Endometrial microvascular endothelial cells (primary cell): ENCODE measurements around the gene SRSF6. TPM values are rescaled to one million over a fixed set of nuclear protein-coding genes. Genes with fewer than 3 reads are reported as not detected.
"Not testable (repeated sequence)": the region's sequence is repeated elsewhere in the genome, so short reads cannot be mapped to it uniquely, and the experiment has no call there.

ENCODE experiments used
- in situ Hi-C: cut with HindIII; loops from 2 replicates; pipeline ENCODE4 v1.10.0; 2017; ENCODE audit warnings: low sequenced_read_pairs, low pct_unique_long_range_greater_than_20kb; ENCODE audit errors: inconsistent ontology term
- total RNA-seq: library from RNA; depleted of rRNA; stranded (reverse); fragments of >200 nt; gene quantifications from one replicate; pipeline ENCODE4 v1.2.3, GENCODE V29; 2015; ENCODE audit errors: inconsistent ontology term

The SRSF6 gene
- 70.9 TPM for total RNA-seq

DNA sequence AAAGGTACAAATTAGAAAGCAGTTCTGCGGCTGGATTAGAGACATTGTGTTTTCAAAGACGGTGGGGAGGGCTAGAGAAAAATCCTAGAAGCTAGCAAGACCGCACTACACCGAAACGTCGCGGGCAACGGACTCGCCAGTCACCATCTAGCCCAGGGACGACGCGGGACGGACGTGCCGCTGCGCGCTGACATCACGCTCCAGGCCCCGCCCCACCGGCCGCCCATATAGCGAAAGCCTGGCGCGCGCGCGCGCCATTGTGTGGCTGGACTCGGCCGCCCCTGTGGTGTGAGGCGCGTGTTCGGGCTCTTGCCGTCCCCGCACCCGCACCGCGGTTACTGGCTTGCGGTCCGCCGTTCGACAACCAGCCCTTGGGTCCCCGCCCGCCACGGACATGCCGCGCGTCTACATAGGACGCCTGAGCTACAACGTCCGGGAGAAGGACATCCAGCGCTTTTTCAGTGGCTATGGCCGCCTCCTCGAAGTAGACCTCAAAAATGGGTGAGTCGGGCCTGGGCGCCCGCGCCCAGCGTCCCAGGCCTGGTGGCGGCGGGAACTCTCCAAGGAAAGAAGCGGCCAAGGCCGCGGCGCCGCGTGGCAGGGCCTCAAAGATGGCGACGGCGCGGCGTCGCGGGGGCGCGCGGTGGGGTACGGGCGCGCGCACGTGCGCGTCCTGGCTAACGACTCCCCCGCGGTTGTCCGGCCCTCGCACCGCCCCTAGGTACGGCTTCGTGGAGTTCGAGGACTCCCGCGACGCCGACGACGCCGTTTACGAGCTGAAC lies at the start of gene SRSF6:
SRSF6 (plus strand) TSS at position 257 of the 782 bp plus-strand sequence; CDS start at position 395, 138 bp downstream.
- in situ Hi-C loops, result no loop called here

DNA sequence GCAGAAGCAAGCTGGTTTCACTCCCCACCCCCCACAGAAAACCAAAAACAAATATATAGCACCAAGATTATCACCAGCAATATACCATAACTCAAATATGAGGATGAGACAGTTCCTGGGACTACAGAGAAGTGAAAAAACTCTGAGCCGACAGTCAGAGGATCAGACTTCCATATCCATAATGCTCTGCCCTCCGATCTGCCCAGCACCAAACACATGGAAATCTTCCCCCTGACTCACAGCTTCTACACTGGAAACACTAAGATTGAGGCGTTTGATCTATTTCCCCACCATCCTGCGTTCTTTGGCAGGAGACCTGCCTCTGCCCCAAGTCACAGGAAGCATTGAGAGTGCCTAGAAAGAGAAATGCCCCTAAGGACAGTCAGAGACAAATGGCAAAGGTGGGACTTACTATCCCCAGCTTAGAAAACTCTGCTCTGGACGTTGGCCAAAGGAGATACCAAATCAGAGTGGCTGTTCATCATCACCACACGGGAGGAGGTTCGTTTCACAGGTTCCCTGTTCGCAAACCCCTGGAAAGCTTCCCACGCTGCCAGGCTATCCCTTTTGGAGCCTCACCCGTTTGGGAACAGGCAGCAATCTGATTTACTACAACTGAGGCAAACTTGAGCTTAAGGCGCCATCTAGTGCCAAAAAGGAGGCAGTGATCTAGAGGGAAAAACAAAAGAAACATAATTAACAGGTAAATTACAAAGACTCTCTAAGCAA lies 48.7 kb upstream of the SRSF6 start:
- in situ Hi-C loops, result no loop called here

DNA sequence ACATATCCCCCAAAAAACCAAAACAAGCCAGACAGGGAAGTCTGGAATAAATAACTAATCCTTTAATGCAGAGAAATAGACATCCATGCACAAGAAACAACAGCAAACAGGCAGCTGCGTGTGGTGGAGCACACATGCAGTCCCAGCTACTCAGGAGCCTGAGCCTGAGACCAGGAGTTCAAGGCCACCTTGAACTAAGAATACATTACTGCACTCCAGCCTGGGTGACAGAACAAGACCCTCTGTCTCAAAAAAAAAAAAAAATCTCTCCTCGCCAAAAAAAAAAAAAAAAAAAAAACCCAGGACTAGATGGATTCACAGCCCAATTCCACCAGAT lies 48.2 kb upstream of the SRSF6 start:
- in situ Hi-C loops, result no loop called here

DNA sequence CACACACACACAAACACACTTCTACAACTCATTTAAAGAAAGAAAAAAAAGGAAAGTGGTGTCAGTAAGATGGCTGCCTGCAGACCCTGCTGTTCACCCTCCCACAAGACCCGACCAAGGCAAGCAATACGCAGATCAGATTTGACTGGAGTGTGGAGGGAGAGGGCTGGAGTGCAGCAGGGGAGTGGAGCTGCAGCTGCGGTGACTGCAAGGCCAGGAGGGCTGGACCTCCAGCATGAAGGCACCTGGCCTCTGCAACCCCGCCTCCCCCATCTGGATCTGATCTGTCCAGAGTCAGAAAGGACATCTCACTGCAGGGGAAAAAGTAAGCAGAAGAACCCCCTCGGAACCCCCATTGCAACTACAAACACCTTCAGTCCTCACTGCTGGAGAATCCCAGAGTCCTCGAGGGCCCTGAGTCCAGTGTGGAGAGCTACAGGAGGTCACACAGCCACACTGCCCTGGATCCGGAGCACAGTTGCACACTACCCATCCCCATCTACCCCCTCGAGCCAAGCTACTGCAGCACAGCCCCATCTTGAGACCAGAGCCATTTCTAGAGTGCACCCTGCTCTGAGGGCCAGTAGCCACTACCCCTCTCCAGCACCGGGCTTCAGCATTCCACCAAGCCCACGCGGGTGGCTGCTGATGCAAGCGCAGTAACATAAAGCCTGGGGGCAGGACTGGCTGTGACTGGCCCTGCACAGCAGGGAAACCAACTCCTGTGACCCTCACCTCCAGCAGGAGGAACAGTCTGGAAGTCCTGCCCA lies 41.9 kb upstream of the SRSF6 start:
- in situ Hi-C loops, result no loop called here

DNA sequence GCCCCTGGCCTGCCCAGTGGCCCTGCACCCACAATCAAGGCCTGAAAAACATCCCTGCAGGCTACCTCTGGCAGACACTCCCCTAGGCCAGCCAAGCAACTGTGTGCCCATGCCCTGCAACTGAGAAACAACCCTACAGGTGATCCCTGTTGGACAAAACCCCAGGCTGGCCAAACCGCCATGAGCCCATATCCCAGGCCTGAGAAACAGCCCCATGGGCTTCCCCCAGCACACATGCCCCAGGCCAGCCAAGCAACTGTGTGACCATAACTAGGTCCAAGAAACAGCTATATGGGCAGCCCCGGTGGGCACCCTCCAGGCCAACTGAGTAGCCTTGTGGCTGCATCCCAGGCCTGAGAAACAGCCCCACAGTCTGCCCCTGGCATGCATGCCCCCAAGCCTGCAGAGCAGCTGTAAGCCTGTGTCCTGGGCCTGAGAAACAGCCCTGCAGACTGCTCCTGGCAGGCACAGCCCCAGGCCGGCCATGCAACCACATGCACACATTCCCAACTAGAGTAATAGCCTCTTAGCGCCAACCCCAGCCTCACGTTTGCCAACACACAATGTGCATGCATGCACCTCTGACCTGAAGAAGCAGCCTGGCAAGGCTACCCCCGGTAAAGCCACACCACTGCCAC lies 41.0 kb upstream of the SRSF6 start:
- in situ Hi-C loops, result no loop called here

DNA sequence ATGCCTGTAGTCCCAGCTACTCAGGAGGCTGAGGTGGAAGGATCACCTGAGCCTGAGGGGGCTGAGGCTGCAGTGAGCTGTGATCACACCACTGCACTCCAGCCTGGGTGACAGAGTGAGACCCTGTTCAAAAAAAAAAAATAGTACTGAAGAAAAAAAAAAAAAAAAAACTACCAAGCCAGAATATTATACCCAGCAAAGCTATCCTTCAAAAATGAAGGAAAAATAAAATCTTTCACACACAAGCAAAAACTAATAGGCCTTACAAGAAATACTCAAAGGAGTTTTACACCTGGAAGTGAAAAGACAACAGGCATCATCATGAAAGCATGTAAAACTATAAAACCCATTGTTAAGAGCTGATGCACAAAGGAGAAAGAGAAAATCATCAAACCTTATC lies 37.5 kb upstream of the SRSF6 start:
- in situ Hi-C loops, result no loop called here

DNA sequence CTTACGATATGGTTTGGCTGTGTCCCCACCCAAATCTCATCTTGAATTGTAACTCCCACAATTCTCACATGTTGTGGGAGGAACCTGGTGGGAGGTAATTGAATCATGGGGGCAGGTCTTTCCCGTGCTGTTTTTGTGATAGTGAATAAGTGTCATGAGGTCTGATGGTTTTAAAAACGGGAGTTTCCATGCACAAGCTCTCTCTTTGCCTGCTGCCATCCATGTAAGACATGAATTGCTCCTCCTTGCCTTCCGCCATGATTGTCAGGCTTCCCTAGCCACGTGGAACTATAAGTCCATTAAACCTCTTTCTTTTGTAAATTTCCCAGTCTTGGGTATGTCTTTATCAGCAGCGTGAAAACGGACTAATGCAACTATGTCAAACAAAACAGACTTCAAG lies 36.8 kb upstream of the SRSF6 start:
- in situ Hi-C loops, result not testable (repeated sequence)

DNA sequence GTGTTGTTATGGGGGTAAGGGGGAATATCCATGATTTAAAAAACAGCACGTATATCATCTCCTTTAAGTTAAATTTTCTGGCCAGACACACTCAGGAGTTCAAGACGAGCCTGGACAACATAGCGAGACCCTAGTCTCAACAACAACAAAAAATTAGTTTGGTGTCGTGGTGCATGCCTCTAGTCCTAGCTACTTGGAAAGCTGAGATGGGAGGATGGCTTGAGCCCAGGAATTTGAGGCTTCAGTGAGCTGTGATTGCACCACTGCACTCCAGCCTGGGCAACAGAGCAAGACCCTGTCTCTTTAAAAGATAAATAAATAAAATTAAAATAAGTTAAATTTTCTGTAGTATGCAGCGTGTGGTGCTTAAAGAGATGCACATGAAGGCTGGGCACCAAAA lies 31.5 kb upstream of the SRSF6 start:
- in situ Hi-C loops, result no loop called here

DNA sequence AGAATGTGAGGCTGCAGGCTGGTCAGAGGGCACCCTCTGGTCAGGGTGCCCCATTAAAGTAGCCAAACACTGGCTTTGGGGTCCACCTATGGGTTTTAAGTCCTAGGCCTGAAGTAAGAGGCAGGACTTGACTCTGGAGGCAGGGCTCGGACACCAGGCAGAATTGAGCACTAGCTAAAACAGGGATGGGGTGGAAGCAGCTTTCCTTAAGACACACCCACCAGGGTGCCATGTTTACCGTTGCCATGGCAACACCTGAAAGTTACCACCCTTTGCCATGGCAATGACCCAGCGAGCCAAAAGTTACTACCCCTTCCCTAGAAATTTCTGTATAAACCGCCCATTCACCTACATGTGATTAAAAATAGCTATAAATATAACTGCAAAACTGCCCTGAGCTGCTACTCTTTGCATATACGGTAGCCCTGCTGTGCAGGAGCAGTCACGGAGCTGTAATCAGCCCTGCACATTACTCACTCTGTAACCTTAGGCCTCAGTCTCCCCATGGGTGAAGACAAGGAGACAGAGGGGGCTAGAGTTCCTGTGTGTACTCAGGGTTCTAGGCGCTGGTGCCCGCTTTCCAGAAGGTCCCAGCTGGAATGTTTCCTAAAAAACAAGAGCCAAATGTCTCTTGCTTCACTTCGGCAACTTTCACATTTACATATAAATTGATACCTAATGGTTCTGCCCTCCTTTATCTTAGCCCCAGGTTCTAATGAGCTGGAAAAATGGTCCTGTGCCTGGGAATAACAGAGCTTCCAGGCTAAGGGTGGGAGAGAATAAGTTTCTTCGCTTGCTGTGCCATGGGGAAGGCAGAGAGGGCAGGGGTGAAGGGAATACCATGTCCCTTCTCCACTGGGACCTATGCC lies 27.2 kb upstream of the SRSF6 start:
- in situ Hi-C loops, result no loop called here

DNA sequence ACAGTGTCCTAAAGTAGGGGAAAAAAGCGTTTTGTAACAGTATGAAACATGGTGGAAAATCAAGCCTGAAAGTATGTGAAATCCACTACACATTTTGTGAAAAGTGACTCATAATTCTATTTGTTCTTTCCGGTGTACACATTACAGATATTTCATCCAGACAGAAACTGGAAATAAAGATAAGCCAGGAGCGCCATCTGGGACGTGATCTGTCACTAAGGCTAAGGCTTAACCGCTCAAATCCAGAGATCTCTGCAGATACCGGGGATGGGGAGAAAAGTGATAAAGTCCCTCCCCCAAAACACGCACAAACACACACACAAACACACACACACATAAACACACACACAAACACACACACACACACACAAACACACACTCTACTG lies 26.6 kb upstream of the SRSF6 start:
- in situ Hi-C loops, result no loop called here

DNA sequence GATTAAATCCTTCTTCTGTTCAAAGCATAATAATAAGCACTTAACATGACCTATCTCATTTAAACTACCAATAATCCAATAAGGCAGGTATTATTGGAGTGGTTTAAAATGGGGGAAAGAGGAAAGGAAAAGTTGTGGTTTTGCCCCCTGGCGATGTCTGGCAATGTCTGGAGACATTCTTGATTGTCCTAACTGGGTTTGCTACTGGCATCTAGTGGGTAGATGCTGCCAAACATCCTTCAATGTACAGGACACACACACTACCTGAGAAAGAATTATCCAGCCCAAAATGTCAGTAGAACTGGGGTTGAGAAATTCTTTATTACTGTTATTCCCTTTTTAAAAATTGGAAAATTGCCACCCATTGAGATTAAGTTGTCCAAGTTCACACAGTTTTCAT lies 25.2 kb upstream of the SRSF6 start:
- in situ Hi-C loops, result no loop called here

DNA sequence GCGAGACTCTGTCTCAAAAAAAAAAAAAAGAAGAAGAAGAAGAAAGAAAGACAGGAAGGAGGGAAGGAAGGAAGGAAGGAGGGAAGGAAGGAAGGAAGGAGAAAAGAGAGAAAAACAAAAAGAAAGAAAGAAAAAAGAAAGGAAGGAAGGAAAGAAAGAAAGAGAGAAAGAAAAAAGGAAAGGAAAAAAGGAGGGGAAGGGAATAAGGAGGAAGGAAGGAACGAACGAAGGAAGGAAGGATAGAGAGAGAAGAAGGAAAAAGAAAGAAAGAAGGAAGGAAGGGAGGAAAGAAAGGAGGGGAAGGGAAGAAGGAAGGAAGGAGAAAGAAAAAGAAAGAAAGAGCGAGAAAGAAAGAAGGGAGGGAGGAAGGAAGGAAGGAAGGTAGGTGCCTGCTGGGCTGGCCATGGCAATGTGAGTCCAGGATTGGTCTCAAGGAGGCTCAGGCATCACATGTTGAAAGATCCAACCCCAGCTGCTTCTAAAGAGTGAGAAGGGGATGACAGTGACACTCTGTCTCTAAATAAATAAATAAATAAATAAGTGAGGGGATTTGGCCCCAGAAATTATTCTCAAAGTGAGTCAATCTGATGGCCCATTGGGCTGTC lies 24.3 kb upstream of the SRSF6 start:
- in situ Hi-C loops, result no loop called here

DNA sequence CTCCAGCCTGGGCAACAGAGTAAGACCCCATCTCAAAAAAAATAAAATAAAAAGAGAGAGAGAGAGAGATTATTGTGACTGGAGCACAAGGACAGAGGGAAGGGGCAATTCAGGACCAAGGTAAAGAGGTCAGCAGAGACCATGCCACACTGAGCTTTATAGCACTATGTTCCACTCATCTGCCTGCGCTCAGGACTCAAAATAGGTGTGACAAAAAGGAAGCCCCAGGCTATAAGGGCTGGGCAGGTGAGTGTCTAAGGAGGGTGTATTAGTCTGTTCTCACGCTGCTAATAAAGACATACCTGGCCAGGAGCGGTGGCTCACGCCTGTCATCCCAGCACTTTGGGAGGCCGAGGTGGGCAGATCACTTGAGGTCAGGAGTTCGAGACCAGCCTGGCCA lies 23.1 kb upstream of the SRSF6 start:
- in situ Hi-C loops, result no loop called here

DNA sequence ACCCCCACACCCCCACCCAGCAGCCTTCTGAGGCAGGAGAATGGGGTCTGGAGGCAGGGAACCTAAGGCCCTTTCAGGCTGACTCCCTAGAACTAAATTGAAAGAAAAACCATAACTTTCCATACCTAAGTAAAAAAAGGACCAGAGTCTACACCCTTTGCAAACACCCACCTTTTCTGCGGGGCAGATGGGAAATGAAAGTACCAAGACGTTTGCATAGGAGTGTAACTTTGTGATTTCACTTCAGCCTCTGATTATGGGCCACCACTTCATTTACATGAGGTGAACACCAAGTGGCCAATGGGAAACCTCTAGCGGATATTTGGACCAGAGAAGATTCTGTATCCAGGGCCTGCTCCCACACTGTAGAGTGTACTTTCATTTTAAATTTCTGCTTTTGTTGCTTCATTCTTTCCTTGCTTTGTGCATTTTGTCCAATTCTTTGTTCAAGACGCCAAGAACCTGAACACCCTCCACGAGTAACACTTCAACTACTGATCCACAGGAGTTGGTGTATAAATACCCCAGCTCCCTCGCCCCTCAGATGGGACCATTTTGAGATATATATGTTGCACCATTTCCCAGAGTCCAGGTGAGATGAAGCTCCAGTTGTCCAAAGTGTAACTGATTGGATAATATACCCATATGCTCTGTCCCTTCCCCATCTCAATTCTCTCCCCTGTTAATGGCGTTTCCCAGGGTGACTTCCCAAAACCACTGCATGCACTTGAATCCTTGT lies 18.9 kb upstream of the SRSF6 start:
- in situ Hi-C loops, result no loop called here

DNA sequence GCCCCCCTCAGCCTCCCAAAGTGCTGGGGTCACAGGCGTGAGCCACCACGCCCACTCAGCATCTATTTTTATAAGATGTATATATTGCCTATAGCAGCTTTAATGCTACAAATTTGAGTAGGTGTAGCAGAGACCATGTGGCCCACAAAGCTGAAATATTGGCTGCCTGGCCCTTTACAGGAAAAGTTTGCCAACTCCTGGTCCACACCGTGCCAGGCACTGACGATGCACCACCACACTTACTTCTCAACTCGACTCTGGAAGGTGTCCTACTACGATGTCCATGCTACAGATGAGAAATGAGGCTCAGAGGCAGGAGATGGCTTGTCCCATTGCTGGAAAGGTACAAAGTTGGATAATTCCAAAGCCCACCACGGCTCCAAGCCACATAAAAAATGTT lies 17.2 kb upstream of the SRSF6 start:
- in situ Hi-C loops, result no loop called here

DNA sequence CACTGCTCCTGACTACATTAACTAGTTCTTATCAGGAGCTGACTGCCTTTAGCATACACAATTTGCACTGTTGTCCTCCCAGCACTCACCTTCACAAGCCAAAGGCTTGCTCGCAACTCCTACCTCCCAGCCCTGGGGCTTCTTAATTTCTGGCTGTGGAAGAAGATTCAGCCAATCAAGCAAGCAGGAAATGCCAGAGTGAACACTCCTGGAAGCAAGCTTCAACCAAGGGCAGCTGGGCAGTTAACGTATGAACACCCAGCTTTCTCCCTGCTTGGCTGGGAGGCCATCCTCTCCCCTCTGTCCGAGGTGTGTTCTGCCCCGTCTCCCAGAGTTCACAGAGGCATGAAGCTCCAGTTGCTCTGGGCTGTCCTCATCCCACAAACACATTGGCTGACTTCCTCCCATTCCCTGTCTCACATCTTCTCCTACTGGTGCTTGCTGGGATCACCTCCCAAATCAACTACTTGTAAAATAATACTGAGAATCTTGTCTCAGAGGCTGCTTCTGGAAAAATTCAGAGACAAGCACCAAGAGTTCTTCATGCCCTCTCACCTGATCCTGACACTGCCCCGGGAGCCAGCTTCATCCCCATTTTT lies 15.3 kb upstream of the SRSF6 start:
- in situ Hi-C loops, result no loop called here

DNA sequence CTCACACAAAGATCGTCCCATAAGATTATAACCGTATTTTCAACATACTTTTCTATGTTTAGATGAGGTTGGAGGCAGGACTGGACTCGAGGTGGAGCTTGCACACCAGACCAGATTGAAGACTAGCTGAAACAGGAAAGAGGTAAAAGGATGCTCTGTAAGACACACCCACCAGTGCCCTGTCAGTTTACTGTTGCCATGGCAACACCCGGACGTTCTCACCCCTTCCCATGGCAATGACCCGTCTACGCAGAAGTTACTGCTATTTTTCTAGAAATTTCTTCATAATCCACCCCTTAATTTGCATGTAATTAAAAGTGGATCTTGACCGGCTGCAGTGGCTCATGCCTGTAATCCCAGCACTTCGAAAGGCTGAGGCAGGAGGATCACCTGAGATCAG lies 13.6 kb upstream of the SRSF6 start:
- in situ Hi-C loops, result no loop called here
